ENCODE measurements around the gene ADORA1. TPM values are rescaled to one million over a fixed set of nuclear protein-coding genes. Genes with fewer than 3 reads are reported as not detected.

ADORA1 gene
- polyA plus RNA-seq, 1 of the 3 experiments (the other 2 are of a cell fraction), result 4.8 TPM

DNA sequence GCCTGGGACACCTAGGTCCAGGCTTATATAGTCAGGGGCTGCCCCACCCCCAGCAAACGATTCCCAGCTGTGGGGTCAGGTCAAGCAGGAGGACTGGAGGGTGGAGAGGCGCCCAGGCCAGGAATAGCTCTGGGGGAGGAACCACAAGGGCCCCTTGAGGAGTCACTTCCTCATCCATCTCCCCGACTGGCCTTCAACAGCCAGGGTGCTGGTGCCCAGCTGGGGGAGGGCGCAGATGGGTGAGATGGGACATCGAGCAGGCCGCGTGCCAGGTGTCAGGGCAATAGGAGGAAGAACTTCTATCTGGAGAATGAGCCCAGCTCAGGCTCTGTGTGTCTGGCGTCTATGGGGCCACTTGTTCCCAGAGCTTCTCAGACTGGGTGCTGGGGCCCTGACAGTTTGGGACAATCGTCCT lies 48.3 kb downstream of the ADORA1 start:
- ChIA-PET CTCF (interaction anchor here (0.9 to 2.9 kb wide), 8 partner anchors 10 to 136 kb away, joined by 3 to 17 read pairs (median 4); partner anchors contain the start of gene ADORA1), POLR2A (no interaction called here)
- no peaks in the 10 kb centered on the region for H4K20me1 ChIP-seq (ENCODE audit: insufficient read depth)
- TF ChIP-seq POLR2AphosphoS5 (IDR thresholded peaks at IDR 0.05; ENCODE audit: low read depth, low read length) (no peak), FOXM1 (IDR thresholded peaks at IDR 0.05; ENCODE audit: low read depth) (no peak), NFIC (IDR thresholded peaks at IDR 0.05; ENCODE audit: borderline replicate concordance) (no peak), JUND (IDR thresholded peaks at IDR 0.05) (no peak), MXI1 (IDR thresholded peaks at IDR 0.05; ENCODE audit: low read depth, low read length) (no peak), TCF12 (IDR thresholded peaks at IDR 0.05) (no peak), TEAD4 (IDR thresholded peaks at IDR 0.05; ENCODE audit: borderline replicate concordance, insufficient read depth) (no peak), TAF1 (IDR thresholded peaks at IDR 0.05; ENCODE audit: borderline replicate concordance, low read depth, low read length) (no peak), CHD2 (IDR thresholded peaks at IDR 0.05; ENCODE audit: low read length, partially characterized antibody) (no peak), SMC3 (IDR thresholded peaks at IDR 0.05; ENCODE audit: low read depth, low read length) (no peak), SIN3A (IDR thresholded peaks at IDR 0.05; ENCODE audit: borderline replicate concordance, low read depth, low read length) (no peak), RAD21 (IDR thresholded peaks at IDR 0.05; ENCODE audit: low read length) (no peak), GATA2 (CRISPR knock-in tag; IDR thresholded peaks at IDR 0.05) (no peak), MEF2A (IDR thresholded peaks at IDR 0.05; ENCODE audit: borderline replicate concordance, low read depth) (no peak), NRF1 (IDR thresholded peaks at IDR 0.05; ENCODE audit: low read depth, low read length) (no peak)
- TF ChIP-seq, protein P1, sequence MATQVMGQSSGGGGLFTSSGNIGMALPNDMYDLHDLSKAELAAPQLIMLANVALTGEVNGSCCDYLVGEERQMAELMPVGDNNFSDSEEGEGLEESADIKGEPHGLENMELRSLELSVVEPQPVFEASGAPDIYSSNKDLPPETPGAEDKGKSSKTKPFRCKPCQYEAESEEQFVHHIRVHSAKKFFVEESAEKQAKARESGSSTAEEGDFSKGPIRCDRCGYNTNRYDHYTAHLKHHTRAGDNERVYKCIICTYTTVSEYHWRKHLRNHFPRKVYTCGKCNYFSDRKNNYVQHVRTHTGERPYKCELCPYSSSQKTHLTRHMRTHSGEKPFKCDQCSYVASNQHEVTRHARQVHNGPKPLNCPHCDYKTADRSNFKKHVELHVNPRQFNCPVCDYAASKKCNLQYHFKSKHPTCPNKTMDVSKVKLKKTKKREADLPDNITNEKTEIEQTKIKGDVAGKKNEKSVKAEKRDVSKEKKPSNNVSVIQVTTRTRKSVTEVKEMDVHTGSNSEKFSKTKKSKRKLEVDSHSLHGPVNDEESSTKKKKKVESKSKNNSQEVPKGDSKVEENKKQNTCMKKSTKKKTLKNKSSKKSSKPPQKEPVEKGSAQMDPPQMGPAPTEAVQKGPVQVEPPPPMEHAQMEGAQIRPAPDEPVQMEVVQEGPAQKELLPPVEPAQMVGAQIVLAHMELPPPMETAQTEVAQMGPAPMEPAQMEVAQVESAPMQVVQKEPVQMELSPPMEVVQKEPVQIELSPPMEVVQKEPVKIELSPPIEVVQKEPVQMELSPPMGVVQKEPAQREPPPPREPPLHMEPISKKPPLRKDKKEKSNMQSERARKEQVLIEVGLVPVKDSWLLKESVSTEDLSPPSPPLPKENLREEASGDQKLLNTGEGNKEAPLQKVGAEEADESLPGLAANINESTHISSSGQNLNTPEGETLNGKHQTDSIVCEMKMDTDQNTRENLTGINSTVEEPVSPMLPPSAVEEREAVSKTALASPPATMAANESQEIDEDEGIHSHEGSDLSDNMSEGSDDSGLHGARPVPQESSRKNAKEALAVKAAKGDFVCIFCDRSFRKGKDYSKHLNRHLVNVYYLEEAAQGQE (IDR thresholded peaks at IDR 0.05; ENCODE audit: low read depth, low read length), result no peak
- TF ChIP-seq, protein P2, sequence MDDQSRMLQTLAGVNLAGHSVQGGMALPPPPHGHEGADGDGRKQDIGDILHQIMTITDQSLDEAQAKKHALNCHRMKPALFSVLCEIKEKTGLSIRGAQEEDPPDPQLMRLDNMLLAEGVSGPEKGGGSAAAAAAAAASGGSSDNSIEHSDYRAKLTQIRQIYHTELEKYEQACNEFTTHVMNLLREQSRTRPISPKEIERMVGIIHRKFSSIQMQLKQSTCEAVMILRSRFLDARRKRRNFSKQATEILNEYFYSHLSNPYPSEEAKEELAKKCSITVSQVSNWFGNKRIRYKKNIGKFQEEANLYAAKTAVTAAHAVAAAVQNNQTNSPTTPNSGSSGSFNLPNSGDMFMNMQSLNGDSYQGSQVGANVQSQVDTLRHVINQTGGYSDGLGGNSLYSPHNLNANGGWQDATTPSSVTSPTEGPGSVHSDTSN (IDR thresholded peaks at IDR 0.05), result no peak
- TF ChIP-seq, protein P3, sequence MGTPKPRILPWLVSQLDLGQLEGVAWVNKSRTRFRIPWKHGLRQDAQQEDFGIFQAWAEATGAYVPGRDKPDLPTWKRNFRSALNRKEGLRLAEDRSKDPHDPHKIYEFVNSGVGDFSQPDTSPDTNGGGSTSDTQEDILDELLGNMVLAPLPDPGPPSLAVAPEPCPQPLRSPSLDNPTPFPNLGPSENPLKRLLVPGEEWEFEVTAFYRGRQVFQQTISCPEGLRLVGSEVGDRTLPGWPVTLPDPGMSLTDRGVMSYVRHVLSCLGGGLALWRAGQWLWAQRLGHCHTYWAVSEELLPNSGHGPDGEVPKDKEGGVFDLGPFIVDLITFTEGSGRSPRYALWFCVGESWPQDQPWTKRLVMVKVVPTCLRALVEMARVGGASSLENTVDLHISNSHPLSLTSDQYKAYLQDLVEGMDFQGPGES (IDR thresholded peaks at IDR 0.05; ENCODE audit: low read depth, low read length), result no peak
- TF ChIP-seq, protein P4, sequence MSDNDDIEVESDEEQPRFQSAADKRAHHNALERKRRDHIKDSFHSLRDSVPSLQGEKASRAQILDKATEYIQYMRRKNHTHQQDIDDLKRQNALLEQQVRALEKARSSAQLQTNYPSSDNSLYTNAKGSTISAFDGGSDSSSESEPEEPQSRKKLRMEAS (IDR thresholded peaks at IDR 0.05; ENCODE audit: low read depth), result no peak
- no peaks in the 10 kb centered on the region for H3K27me3 ChIP-seq (ENCODE audit: insufficient read depth)
- 88% methylated on average over 5 of the region's 9 CpGs for WGBS (ENCODE audit: low lambda C conversion rate)
- no peaks in the 10 kb centered on the region for H3F3A ChIP-seq (replicated peaks; ENCODE audit: insufficient read depth)
- H2AFZ ChIP-seq (ENCODE audit: low read depth), result no peak overlapping the region
- no peak for DNase-seq
- H3K27ac ChIP-seq (ENCODE audit: low read depth in 2 of 2, low read length in 1 of 2), result no peak overlapping the region
- peaks cover 17 to 22% of the 10 kb centered on the region in 2 experiments; a peak in 2 of 4 replicates for H3K4me1 ChIP-seq (ENCODE audit: control insufficient read depth in 1 of 2, insufficient read depth in 2 of 2, low read depth in 1 of 2, low read length in 1 of 2)
- no peaks in the 10 kb centered on the region for H3K9me2 ChIP-seq
- no peaks in the 10 kb centered on the region for H3K79me2 ChIP-seq (ENCODE audit: insufficient read depth)
- no peak overlapping the region for H3K9ac ChIP-seq
- no peak overlapping the region for H3K4me2 ChIP-seq
- H3K4me3 ChIP-seq (ENCODE audit: low read depth in 2 of 2, low read length in 1 of 2), result no peak overlapping the region
- no peaks in the 10 kb centered on the region for H3K36me3 ChIP-seq (replicated peaks in 1 of 2; ENCODE audit: control insufficient read depth in 1 of 2, insufficient read depth in 2 of 2, low read length in 1 of 2)
- H3K9me3 ChIP-seq, result no peaks in the 10 kb centered on the region

Data from SK-N-SH (cell line).